Stimulated activated CD4-positive, alpha-beta T cell treated with anti-CD3 and anti-CD28 coated beads, Interleukin-4, amount 100 ng/mL, for 24 hours (primary cell): ENCODE data around the gene ACAD9.

Source experiments
- DNase-seq: peaks from one replicate; pipeline ENCODE4 v3.0.0-alpha.2; 2020

ACAD9 gene

DNA sequence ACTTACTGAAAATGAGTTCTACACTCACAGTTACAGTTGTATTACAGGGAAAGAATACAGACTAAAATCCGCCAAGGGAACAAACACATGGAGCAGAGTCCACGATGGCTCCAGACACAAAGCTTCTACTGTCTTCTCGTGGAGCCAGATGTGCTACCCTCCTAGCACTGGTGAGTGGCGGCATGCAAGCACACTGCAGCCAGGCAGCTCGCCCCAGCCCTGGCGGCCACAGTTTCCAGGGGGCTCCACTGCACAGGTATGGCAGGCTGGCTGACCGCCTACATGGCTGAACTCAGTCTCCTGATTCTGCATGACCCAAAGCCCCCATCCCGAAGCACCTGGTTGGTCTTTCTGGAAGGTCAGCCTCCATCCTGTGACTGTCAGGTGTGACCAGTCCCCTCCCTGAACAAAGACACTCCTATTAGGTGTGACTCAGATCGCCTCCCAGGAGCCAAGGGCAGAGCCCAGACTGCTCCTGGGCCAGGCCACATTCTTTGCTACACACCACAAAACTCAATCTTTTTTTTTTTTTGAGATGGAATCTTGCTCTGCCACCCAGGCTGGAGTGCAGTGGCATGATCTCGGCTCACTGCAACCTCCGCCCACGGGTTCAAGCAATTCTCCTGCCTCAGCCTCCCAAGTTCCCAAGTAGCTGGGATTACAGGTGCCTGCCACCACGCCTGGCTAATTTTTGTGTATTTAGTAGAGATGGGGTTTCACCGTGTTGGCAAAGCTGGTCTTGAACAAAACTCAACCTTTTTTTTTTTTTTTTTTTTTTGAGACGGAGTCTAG is 62.9 kb downstream of the ACAD9 start:
- DNase-seq, result no peak

GRCh38 chr3:128945041-128945877 is 65.8 kb downstream of the ACAD9 start:
- no peak for DNase-seq

DNA sequence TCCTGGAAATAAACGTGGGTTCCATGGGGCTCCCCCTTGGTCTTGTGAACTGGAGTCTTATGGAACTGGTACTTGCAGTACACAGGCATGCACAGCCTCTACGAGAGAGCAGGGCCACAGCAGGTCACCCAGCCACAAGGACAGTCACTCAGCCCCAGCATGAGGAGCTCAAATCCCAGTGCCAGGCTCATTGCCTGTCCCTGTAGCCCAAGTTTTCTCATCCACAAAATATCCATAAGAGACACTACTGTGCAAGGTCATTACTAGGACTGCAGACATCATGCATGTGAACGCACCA is 66.4 kb downstream of the ACAD9 start:
- no peak for DNase-seq

DNA sequence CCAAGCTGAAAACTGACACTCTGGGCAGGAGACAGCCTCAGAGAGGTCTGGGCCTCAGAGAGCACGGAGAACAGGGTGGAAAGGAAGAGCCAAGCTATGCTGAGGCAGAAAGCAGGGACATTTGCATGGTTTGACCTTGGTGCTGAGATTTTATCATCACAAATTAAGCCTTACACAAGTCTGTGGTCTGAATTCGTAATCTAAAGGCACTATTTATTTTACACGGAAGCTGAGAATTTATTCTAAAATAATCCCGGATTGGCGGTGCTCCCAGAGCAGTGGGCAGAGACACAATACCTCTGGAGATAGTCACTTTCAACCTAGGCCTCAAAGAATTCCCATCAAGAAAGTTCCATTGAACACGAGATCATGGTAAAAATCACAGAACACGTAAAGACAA is 67.0 kb downstream of the ACAD9 start:
- no peak for DNase-seq

GRCh38 chr3:128949158-128949557 is 69.7 kb downstream of the ACAD9 start:
- no peak for DNase-seq

DNA sequence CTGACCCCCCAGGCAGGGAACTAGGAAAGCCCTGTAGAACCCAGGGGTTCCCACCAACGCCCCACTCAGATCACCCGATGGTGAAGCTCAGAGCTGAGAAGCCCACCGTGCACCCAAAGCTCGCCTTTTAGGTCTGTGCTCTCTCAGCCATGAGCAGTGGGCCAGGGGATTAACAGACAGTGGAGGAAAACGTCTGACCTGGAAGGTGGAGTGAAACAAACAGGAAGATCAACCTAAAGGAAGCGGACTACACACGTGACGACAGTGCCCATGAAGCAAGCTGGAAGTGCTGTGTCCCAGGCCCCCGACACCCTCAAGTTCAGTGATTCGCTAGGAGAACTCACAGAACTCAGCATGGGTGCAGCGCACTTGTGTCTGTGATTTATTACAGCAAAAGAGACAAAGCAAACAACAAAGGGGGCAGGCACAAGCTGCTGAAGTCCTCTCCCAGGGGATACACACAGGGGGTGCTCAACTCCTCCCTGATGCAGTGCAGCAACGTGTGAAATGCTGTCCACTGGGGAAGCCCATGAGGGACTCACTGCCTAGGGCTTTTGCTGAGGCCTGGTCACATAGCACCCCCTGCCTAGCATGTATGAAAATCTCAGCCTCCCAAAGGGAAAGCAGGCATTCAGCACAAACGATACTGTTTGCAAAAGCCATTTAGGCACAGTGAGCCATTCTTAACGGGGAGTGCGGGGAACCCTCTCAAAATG is 71.0 kb downstream of the ACAD9 start:
- no peak for DNase-seq

DNA sequence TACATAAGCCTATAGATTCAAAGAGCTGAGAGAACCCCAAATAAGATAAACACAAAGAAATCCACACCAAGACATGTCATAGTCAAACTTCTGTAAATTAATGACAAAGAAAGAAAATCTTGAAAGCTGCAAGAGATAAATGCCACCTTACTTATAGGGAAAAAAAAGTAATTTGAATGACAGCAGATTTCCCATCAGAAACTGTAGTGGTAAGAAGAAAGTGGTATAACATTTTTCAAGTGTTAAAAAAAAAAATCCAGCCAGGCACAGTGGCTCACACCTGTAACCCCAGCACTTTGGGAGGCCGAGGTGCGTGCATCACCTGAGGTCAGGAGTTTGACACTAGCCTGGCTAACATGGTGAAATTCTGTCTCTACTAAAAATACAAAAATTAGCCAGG is 77.0 kb downstream of the ACAD9 start:
- DNase-seq, result no peak
